WTC11 (cell line): Measurements from ENCODE around the gene MUC6.

Experiments used
- CREB1 ChIP-seq: sonication (generic); formaldehyde crosslinking; IDR thresholded peaks from 2 replicates; pipeline ENCODE4 v1.8.0; 2023; ENCODE audit warnings: mild to moderate bottlenecking, missing genetic modification reagents
- FOXP1 ChIP-seq: sonication (generic); formaldehyde crosslinking; IDR thresholded peaks from 2 replicates; pipeline ENCODE4 v1.8.0; 2022; ENCODE audit warnings: missing genetic modification reagents, mild to moderate bottlenecking, moderate library complexity, borderline replicate concordance
- JUN ChIP-seq: sonication (generic); formaldehyde crosslinking; IDR thresholded peaks from 2 replicates; pipeline ENCODE4 v1.8.0; 2023; ENCODE audit warnings: mild to moderate bottlenecking, missing genetic modification reagents
- NFE2L1 ChIP-seq: sonication (generic); formaldehyde crosslinking; IDR thresholded peaks from 2 replicates; pipeline ENCODE4 v1.8.1; 2023; ENCODE audit warnings: missing genetic modification reagents
- NFYB ChIP-seq: sonication (generic); formaldehyde crosslinking; conservative IDR thresholded peaks from 2 replicates; pipeline ENCODE4 v1.8.0; 2022; ENCODE audit warnings: low read depth, missing genetic modification reagents
- NR3C1 ChIP-seq: sonication (generic); formaldehyde crosslinking; conservative IDR thresholded peaks from 2 replicates; pipeline ENCODE4 v1.8.1; 2023; ENCODE audit warnings: low read depth, mild to moderate bottlenecking, missing genetic modification reagents
- ZNF263 ChIP-seq: sonication (generic); formaldehyde crosslinking; IDR thresholded peaks from 2 replicates; pipeline ENCODE4 v1.8.1; 2022; ENCODE audit warnings: low read depth, mild to moderate bottlenecking, moderate library complexity, missing genetic modification reagents
- TF ChIP-seq, protein P1 (sequence below): fragments of 200-600 bp; IDR thresholded peaks from 2 replicates; pipeline ENCODE4 v1.8.0; 2022; ENCODE audit warnings: antibody characterized with exemption
- TF ChIP-seq, protein P2 (sequence below): fragments of 250-450 bp; sonication (Bioruptor Pico); IDR thresholded peaks from 2 replicates; pipeline ENCODE4 v2.1.2; 2022; ENCODE audit warnings: mild to moderate bottlenecking, moderate library complexity
- TF ChIP-seq, protein P3 (sequence below): sonication (generic); formaldehyde crosslinking; IDR thresholded peaks from 2 replicates; pipeline ENCODE4 v1.8.0; 2022; ENCODE audit warnings: mild to moderate bottlenecking, missing genetic modification reagents
- TF ChIP-seq, protein P4 (sequence below): sonication (generic); formaldehyde crosslinking; IDR thresholded peaks from 2 replicates; pipeline ENCODE4 v1.8.1; 2022; ENCODE audit warnings: low read depth, missing genetic modification reagents, borderline replicate concordance
- TF ChIP-seq, protein P5 (sequence below): sonication (generic); formaldehyde crosslinking; IDR thresholded peaks from 2 replicates; pipeline ENCODE4 v1.8.0; 2022; ENCODE audit warnings: missing genetic modification reagents

DNA sequence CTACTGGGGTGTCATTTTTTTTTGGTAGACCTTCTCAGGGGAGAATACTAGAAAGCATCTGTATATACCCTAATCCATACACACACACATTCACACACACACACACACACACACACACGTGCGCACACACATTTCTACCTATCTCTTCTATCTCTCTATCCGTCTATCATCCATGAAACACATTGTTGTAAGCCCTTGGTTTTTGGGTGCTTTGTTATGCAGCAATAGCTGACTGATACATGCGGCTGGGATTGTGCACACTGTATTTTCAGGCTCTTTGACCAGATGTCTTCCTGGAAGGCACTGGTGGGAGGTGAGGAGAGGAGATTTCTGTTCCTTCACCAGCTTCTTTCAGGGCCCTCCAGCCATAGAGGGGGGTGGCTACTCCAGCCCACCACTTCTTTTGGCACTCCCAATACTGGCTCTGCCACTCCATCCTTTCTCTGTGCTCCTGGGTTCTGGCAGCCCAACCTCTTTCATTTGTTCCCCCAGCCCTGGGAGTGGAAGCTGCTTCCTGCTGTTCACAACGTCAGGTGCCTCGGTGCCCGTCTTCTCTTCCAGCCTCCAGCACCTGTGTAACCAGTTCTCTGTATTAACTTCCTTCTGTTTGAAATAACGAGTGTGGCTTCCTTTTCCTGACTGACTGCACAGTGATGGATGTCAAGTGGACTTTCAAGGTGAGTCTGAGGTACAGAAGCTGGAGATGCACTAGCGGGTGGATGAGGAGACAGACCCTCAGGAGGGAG, 25.7 kb upstream of the MUC6 start:
- TF ChIP-seq, protein P1, sequence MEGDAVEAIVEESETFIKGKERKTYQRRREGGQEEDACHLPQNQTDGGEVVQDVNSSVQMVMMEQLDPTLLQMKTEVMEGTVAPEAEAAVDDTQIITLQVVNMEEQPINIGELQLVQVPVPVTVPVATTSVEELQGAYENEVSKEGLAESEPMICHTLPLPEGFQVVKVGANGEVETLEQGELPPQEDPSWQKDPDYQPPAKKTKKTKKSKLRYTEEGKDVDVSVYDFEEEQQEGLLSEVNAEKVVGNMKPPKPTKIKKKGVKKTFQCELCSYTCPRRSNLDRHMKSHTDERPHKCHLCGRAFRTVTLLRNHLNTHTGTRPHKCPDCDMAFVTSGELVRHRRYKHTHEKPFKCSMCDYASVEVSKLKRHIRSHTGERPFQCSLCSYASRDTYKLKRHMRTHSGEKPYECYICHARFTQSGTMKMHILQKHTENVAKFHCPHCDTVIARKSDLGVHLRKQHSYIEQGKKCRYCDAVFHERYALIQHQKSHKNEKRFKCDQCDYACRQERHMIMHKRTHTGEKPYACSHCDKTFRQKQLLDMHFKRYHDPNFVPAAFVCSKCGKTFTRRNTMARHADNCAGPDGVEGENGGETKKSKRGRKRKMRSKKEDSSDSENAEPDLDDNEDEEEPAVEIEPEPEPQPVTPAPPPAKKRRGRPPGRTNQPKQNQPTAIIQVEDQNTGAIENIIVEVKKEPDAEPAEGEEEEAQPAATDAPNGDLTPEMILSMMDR, result no peak
- TF ChIP-seq ZNF263 (CRISPR knock-in tag) (no peak), CREB1 (no peak), JUN (CRISPR knock-in tag) (no peak), NFE2L1 (CRISPR knock-in tag) (no peak), NFYB (CRISPR knock-in tag) (no peak), NR3C1 (no peak), FOXP1 (CRISPR knock-in tag) (no peak)
- TF ChIP-seq, protein P2, sequence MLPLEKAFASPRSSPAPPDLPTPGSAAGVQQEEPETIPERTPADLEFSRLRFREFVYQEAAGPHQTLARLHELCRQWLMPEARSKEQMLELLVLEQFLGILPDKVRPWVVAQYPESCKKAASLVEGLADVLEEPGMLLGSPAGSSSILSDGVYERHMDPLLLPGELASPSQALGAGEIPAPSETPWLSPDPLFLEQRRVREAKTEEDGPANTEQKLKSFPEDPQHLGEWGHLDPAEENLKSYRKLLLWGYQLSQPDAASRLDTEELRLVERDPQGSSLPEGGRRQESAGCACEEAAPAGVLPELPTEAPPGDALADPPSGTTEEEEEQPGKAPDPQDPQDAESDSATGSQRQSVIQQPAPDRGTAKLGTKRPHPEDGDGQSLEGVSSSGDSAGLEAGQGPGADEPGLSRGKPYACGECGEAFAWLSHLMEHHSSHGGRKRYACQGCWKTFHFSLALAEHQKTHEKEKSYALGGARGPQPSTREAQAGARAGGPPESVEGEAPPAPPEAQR (CRISPR knock-in tag), result no peak
- TF ChIP-seq, protein P3, sequence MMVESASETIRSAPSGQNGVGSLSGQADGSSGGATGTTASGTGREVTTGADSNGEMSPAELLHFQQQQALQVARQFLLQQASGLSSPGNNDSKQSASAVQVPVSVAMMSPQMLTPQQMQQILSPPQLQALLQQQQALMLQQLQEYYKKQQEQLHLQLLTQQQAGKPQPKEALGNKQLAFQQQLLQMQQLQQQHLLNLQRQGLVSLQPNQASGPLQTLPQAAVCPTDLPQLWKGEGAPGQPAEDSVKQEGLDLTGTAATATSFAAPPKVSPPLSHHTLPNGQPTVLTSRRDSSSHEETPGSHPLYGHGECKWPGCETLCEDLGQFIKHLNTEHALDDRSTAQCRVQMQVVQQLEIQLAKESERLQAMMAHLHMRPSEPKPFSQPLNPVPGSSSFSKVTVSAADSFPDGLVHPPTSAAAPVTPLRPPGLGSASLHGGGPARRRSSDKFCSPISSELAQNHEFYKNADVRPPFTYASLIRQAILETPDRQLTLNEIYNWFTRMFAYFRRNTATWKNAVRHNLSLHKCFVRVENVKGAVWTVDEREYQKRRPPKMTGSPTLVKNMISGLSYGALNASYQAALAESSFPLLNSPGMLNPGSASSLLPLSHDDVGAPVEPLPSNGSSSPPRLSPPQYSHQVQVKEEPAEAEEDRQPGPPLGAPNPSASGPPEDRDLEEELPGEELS (CRISPR knock-in tag), result no peak
- TF ChIP-seq, protein P4, sequence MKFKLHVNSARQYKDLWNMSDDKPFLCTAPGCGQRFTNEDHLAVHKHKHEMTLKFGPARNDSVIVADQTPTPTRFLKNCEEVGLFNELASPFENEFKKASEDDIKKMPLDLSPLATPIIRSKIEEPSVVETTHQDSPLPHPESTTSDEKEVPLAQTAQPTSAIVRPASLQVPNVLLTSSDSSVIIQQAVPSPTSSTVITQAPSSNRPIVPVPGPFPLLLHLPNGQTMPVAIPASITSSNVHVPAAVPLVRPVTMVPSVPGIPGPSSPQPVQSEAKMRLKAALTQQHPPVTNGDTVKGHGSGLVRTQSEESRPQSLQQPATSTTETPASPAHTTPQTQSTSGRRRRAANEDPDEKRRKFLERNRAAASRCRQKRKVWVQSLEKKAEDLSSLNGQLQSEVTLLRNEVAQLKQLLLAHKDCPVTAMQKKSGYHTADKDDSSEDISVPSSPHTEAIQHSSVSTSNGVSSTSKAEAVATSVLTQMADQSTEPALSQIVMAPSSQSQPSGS (CRISPR knock-in tag), result no peak
- TF ChIP-seq, protein P5, sequence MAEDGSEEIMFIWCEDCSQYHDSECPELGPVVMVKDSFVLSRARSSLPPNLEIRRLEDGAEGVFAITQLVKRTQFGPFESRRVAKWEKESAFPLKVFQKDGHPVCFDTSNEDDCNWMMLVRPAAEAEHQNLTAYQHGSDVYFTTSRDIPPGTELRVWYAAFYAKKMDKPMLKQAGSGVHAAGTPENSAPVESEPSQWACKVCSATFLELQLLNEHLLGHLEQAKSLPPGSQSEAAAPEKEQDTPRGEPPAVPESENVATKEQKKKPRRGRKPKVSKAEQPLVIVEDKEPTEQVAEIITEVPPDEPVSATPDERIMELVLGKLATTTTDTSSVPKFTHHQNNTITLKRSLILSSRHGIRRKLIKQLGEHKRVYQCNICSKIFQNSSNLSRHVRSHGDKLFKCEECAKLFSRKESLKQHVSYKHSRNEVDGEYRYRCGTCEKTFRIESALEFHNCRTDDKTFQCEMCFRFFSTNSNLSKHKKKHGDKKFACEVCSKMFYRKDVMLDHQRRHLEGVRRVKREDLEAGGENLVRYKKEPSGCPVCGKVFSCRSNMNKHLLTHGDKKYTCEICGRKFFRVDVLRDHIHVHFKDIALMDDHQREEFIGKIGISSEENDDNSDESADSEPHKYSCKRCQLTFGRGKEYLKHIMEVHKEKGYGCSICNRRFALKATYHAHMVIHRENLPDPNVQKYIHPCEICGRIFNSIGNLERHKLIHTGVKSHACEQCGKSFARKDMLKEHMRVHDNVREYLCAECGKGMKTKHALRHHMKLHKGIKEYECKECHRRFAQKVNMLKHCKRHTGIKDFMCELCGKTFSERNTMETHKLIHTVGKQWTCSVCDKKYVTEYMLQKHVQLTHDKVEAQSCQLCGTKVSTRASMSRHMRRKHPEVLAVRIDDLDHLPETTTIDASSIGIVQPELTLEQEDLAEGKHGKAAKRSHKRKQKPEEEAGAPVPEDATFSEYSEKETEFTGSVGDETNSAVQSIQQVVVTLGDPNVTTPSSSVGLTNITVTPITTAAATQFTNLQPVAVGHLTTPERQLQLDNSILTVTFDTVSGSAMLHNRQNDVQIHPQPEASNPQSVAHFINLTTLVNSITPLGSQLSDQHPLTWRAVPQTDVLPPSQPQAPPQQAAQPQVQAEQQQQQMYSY, result no peak
